IMR-90 (cell line): ENCODE data around the gene MRTFB. TPM values are rescaled to one million over a fixed set of nuclear protein-coding genes. Genes with fewer than 3 reads are reported as not detected.

Source experiments
- ATAC-seq: fragments of 200-7000 bp; cut with Tn5 transposase; 2 replicates; pipeline ENCODE4 v1.9.1; 2020; ENCODE audit warnings: low read depth, mild to moderate bottlenecking, moderate library complexity
- BruUV-seq: library from RNA; stranded (reverse); fragments of 400-500 nt; replicated peaks from 2 replicates; lab custom pipeline; 2021; lab: Mats Ljungman, UMichigan
- CTCF ChIA-PET: fragments of 300-600 bp; formaldehyde crosslinking; extraction: SDS; loops from one replicate; lab custom pipeline; 2021; ENCODE audit warnings: antibody characterized with exemption; lab: Yijun Ruan, JAX
- POLR2A ChIA-PET: fragments of 300-600 bp; sonication (Branson Sonifier 250); formaldehyde crosslinking; loops from one replicate; lab custom pipeline; 2022; ENCODE audit warnings: antibody characterized with exemption; ENCODE audit not compliant: unreplicated experiment; lab: Charles Lee
- DNase-seq: peaks from one replicate; pipeline ENCODE4 v3.0.0; 2013
- H2AFZ ChIP-seq: replicated peaks from 2 replicates; pipeline ENCODE3; 2013; ENCODE audit warnings: low read length, mild to moderate bottlenecking; ENCODE audit not compliant: poor library complexity
- H2AK5ac ChIP-seq: 2 replicates; pipeline ENCODE4 v1.6.1; 2013; ENCODE audit warnings: low read depth, low read length, inconsistent platforms
- H2AK9ac ChIP-seq: replicated peaks from 2 replicates; pipeline ENCODE3; 2013; ENCODE audit warnings: mild to moderate bottlenecking, low read depth, low read length, moderate library complexity; ENCODE audit not compliant: poor library complexity
- H2BK120ac ChIP-seq: 2 replicates; pipeline ENCODE4 v1.6.1; 2013; ENCODE audit warnings: low read depth, low read length, inconsistent platforms
- H2BK15ac ChIP-seq: 3 replicates; pipeline ENCODE4 v1.6.1; 2013; ENCODE audit warnings: low read depth, low read length, inconsistent platforms
- H2BK20ac ChIP-seq: 2 replicates; pipeline ENCODE4 v1.6.1; 2013; ENCODE audit warnings: low read depth, mild to moderate bottlenecking, inconsistent platforms, low read length, moderate library complexity
- H2BK5ac ChIP-seq: 2 replicates; pipeline ENCODE4 v1.6.1; 2013; ENCODE audit warnings: mild to moderate bottlenecking, low read depth, low read length, inconsistent platforms; ENCODE audit not compliant: poor library complexity, severe bottlenecking
- H3K14ac ChIP-seq: replicated peaks from 2 replicates; pipeline ENCODE4 v1.6.1; 2013; ENCODE audit warnings: low read depth, low read length, inconsistent platforms
- H3K18ac ChIP-seq: 2 replicates; pipeline ENCODE4 v1.6.1; 2013; ENCODE audit warnings: low read depth, low read length, control low read depth
- H3K23ac ChIP-seq: 2 replicates; pipeline ENCODE4 v1.6.1; 2013; ENCODE audit warnings: low read depth, low read length, inconsistent platforms
- H3K27ac ChIP-seq: 2 replicates; pipeline ENCODE4 v1.5.1; 2013; ENCODE audit warnings: mild to moderate bottlenecking, control low read depth, low read length; ENCODE audit not compliant: insufficient read depth
- H3K27me3 ChIP-seq: 2 replicates; pipeline ENCODE4 v1.6.1; 2013; ENCODE audit warnings: low read length; ENCODE audit not compliant: control insufficient read depth, insufficient read depth
- H3K36me3 ChIP-seq: 2 replicates; pipeline ENCODE4 v1.6.1; 2013; ENCODE audit warnings: low read length, mixed read lengths; ENCODE audit not compliant: control insufficient read depth, insufficient read depth
- H3K4ac ChIP-seq: 2 replicates; pipeline ENCODE4 v1.6.1; 2013; ENCODE audit warnings: low read depth, low read length, inconsistent platforms
- H3K4me1 ChIP-seq: 2 replicates; pipeline ENCODE4 v1.6.1; 2013; ENCODE audit warnings: low read length, mixed read lengths; ENCODE audit not compliant: control insufficient read depth, insufficient read depth
- H3K4me2 ChIP-seq: 2 replicates; pipeline ENCODE4 v1.6.1; 2013; ENCODE audit warnings: low read depth, mild to moderate bottlenecking, control low read depth, low read length, moderate library complexity
- H3K4me3 ChIP-seq: 2 replicates; pipeline ENCODE4 v1.5.1; 2013; ENCODE audit warnings: low read depth, mild to moderate bottlenecking, control low read depth, low read length, moderate library complexity; ENCODE audit not compliant: insufficient read depth
- H3K56ac ChIP-seq: 2 replicates; pipeline ENCODE4 v1.6.1; 2013; ENCODE audit warnings: low read length, inconsistent platforms; ENCODE audit not compliant: insufficient read depth; ENCODE audit errors: extremely low read depth
- H3K79me1 ChIP-seq, 2 experiments: 2 replicates each; pipeline ENCODE4 v1.6.1; 2013; ENCODE audit warnings: low read length in 2 of 2, inconsistent platforms in 1 of 2, low read depth in 1 of 2
- H3K9ac ChIP-seq: 2 replicates; pipeline ENCODE4 v1.6.1; 2013; ENCODE audit warnings: low read depth, low read length, control low read depth
- H3K9me1 ChIP-seq: 2 replicates; pipeline ENCODE4 v1.6.1; 2013; ENCODE audit warnings: low read length, inconsistent platforms; ENCODE audit not compliant: insufficient read depth
- H3K9me3 ChIP-seq: 2 replicates; pipeline ENCODE4 v1.6.1; 2013; ENCODE audit warnings: low read length; ENCODE audit not compliant: control insufficient read depth, insufficient read depth
- H4K20me1 ChIP-seq: 2 replicates; pipeline ENCODE4 v1.6.1; 2013; ENCODE audit warnings: low read length, inconsistent platforms; ENCODE audit not compliant: insufficient read depth
- H4K5ac ChIP-seq: 2 replicates; pipeline ENCODE4 v1.6.1; 2013; ENCODE audit warnings: mild to moderate bottlenecking, low read depth, low read length, control low read depth
- H4K8ac ChIP-seq, 2 experiments: 2 replicates each; pipeline ENCODE4 v1.6.1; 2013; ENCODE audit warnings: low read depth in 2 of 2, low read length in 2 of 2, control low read depth in 1 of 2, inconsistent platforms in 1 of 2
- H4K91ac ChIP-seq: 2 replicates; pipeline ENCODE4 v1.6.1; 2013; ENCODE audit warnings: low read depth, low read length, inconsistent platforms; ENCODE audit not compliant: insufficient read depth
- MAFK ChIP-seq: IDR thresholded peaks from 2 replicates; pipeline ENCODE4 v1.6.1; 2012; ENCODE audit warnings: low read depth, low read length, improper control_type of control experiment
- NFE2L2 ChIP-seq: fragments of 150-350 bp; IDR thresholded peaks from 2 replicates; pipeline ENCODE4 v1.6.1; 2016; ENCODE audit warnings: low read depth, mild to moderate bottlenecking, low read length
- SMC3 ChIP-seq: fragments of 150-350 bp; IDR thresholded peaks from 2 replicates; pipeline ENCODE4 v1.6.1; 2016; ENCODE audit warnings: low read depth, mild to moderate bottlenecking, antibody characterized with exemption, low read length, moderate library complexity
- WGBS, 2 experiments: methylation state at CpG; one replicate each; pipeline versions ENCODE4 v1.1.5 to v1.1.7; 2013; ENCODE audit warnings: missing lambda C conversion rate in 2 of 2; ENCODE audit not compliant: insufficient read length in 1 of 2; ENCODE audit errors: extremely low coverage in 2 of 2; 5-methylcytosine and 5-hydroxymethylcytosine counted together
- dilution Hi-C: fragments of 300-500 bp; cut with HindIII; formaldehyde crosslinking; loops from one replicate; pipeline ENCODE4 v1.14.3; 2018; ENCODE audit warnings: low sequenced_read_pairs; ENCODE audit not compliant: unreplicated experiment
- in situ Hi-C: fragments of 300-500 bp; cut with MboI; formaldehyde crosslinking; loops from 3 replicates; pipeline ENCODE4 v1.14.3; 2019; ENCODE audit warnings: low sequenced_read_pairs, inconsistent platforms, mixed read lengths
- intact Hi-C: fragments of 100-400 bp; cut with micrococcal nuclease; formaldehyde crosslinking; loops from 2 replicates; pipeline ENCODE4 v1.10.0; 2022
- polyA plus RNA-seq, 3 experiments: library from polyadenylated mRNA; depleted of rRNA; stranded (reverse); fragments of >200 nt; gene quantifications; 2 replicates each; pipeline ENCODE4 v1.2.3, GENCODE V29; 2012; ENCODE audit warnings: low replicate concordance in 1 of 3
- total RNA-seq: library from RNA; depleted of rRNA; stranded (reverse); fragments of >200 nt; gene quantifications from 2 replicates; pipeline ENCODE4 v1.2.3, GENCODE V29; 2012

The MRTFB gene
- total and polyA plus RNA-seq, 2 of the 4 experiments (the other 2 are of a cell fraction), result 4.4 to 5.4 TPM

- ATAC-seq (peak; percentile 54), DNase-seq (no peak)
- H2BK120ac ChIP-seq, result no peak overlapping the region
- H3K4me2 ChIP-seq, result no peak overlapping the region
- H4K91ac ChIP-seq, result no peak overlapping the region
- intact Hi-C loops, result no loop called here
- H3K36me3 ChIP-seq, result no peaks in the 10 kb centered on the region
- H4K20me1 ChIP-seq, result no peaks in the 10 kb centered on the region
- no peaks in the 10 kb centered on the region; the same call in 1 of the 2 replicates for H3K9me1 ChIP-seq
- TF ChIP-seq SMC3 (no peak), NFE2L2 (peak; percentile 93), MAFK (peak; percentile 99)
- no peak overlapping the region for H3K56ac ChIP-seq
- POLR2A ChIA-PET, result no interaction called here
- no peak overlapping the region for H3K23ac ChIP-seq
- H2AK9ac ChIP-seq, result no peak overlapping the region
- H2BK20ac ChIP-seq, result no peak overlapping the region
- in situ Hi-C loops, result no loop called here
- no peak overlapping the region for H4K8ac ChIP-seq
- no peak overlapping the region for H2BK15ac ChIP-seq
- BruUV-seq, result no TSS peak
- H3K4ac ChIP-seq, result no peak overlapping the region
- no peak overlapping the region for H3K14ac ChIP-seq
- H3K4me3 ChIP-seq, result no peak overlapping the region
- no peak overlapping the region for H3K18ac ChIP-seq
- H3K27me3 ChIP-seq, result peaks cover 8% of the 10 kb centered on the region
- no peaks in the 10 kb centered on the region for H3K9me3 ChIP-seq
- H3K79me1 ChIP-seq, result no peaks in the 10 kb centered on the region
- H2AFZ ChIP-seq, result no peak overlapping the region
- H4K5ac ChIP-seq, result no peak overlapping the region
- dilution Hi-C loops, result no loop called here
- H3K4me1 ChIP-seq, result no peaks in the 10 kb centered on the region
- H2BK5ac ChIP-seq, result no peak overlapping the region
- WGBS, 2 experiments, result no CpG with 5 or more reads among the region's 2 CpGs
- CTCF ChIA-PET, result interaction anchor here (0.6 kb wide), 1 partner anchor 261 kb away, joined by 3 read pairs; no protein-coding TSS in a partner anchor
- H2AK5ac ChIP-seq, result no peak overlapping the region
- no peak overlapping the region for H3K9ac ChIP-seq
- no peak overlapping the region for H3K27ac ChIP-seq
Observed at GRCh38 chr16:14024283-14024682, 46.8 kb upstream of the MRTFB start.
